B cell (primary cell): ENCODE measurements around the gene GGCX. TPM values are rescaled to one million over a fixed set of nuclear protein-coding genes. Genes with fewer than 3 reads are reported as not detected.

Experiments used
- ATAC-seq: fragments of 200-7000 bp; cut with Tn5 transposase; one replicate; pipeline ENCODE4 v1.10.0; 2021; ENCODE audit warnings: low read depth, mild to moderate bottlenecking, moderate number of reproducible peaks, moderate library complexity
- CTCF ChIA-PET: fragments of 350-600 bp; sonication (Branson Sonifier 250); formaldehyde crosslinking; loops from one replicate; lab custom pipeline; 2021; ENCODE audit warnings: antibody characterized with exemption, inconsistent platforms; lab: Charles Lee
- POLR2A ChIA-PET: fragments of 350-600 bp; sonication (Branson Sonifier 250); formaldehyde crosslinking; loops from one replicate; lab custom pipeline; 2021; ENCODE audit warnings: antibody characterized with exemption; lab: Charles Lee
- DNase-seq: peaks from one replicate; pipeline ENCODE4 v3.0.0; 2013
- H2AFZ ChIP-seq: 2 replicates; pipeline ENCODE4 v1.6.1; 2012; ENCODE audit warnings: mild to moderate bottlenecking, low read depth, low read length; ENCODE audit not compliant: insufficient read depth, poor library complexity, severe bottlenecking
- H3K27ac ChIP-seq, 2 donors: 1 replicate in 1 of 2; 2 replicates in 1 of 2; pipeline ENCODE4 v1.5.1; 2012 to 2013; ENCODE audit warnings: low read length in 2 of 2, mild to moderate bottlenecking in 2 of 2, moderate library complexity in 1 of 2
- H3K27me3 ChIP-seq, 4 experiments: fragments of 200-600 bp in 1 of 4; sonication (generic) in 1 of 4; replicated peaks in 1 of 4; 1 replicate in 2 of 4; 2 replicates in 2 of 4; pipeline versions ENCODE4 v1.6.1 to v1.7.0; 2013 to 2016; ENCODE audit warnings: low read length in 3 of 4, mild to moderate bottlenecking in 2 of 4, mixed read lengths in 1 of 4, moderate library complexity in 1 of 4; ENCODE audit not compliant: insufficient read depth in 4 of 4, control insufficient read depth in 3 of 4; ENCODE audit errors: control extremely low read depth in 1 of 4
- H3K36me3 ChIP-seq, 2 experiments: replicated peaks in 1 of 2; 1 replicate in 1 of 2; 2 replicates in 1 of 2; pipeline versions ENCODE4 v1.6.1 to v1.7.1; 2013; ENCODE audit warnings: low read length in 1 of 2; ENCODE audit not compliant: insufficient read depth in 2 of 2, control insufficient read depth in 1 of 2; ENCODE audit errors: control extremely low read depth in 1 of 2, extremely low read depth in 1 of 2
- H3K4me1 ChIP-seq, 2 donors: fragments of 200-600 bp in 1 of 2; sonication (generic) in 1 of 2; 1 replicate in 1 of 2; 2 replicates in 1 of 2; pipeline versions ENCODE4 v1.5.1 to v1.6.1; 2013 to 2017; ENCODE audit warnings: low read length in 2 of 2; ENCODE audit not compliant: control insufficient read depth in 2 of 2, insufficient read depth in 2 of 2
- H3K4me2 ChIP-seq: replicated peaks from 2 replicates; pipeline ENCODE3; 2012; ENCODE audit warnings: mild to moderate bottlenecking, low read depth, low read length; ENCODE audit not compliant: poor library complexity, severe bottlenecking
- H3K4me3 ChIP-seq, 5 experiments: fragments of 200-600 bp in 1 of 5; sonication (generic) in 1 of 5; 1 replicate in 3 of 5; 2 replicates in 2 of 5; pipeline versions ENCODE4 v1.5.1 to v1.7.0; 2011 to 2016; ENCODE audit warnings: low read length in 4 of 5, mild to moderate bottlenecking in 4 of 5, low read depth in 2 of 5, control low read depth in 1 of 5, moderate library complexity in 1 of 5; ENCODE audit not compliant: insufficient read depth in 1 of 5; ENCODE audit errors: control extremely low read depth in 1 of 5, extremely low read depth in 1 of 5
- H3K79me2 ChIP-seq: fragments of 200-600 bp; sonication (generic); one replicate; pipeline ENCODE4 v1.6.0; 2016; ENCODE audit warnings: low read length; ENCODE audit not compliant: control insufficient read depth, insufficient read depth
- H3K9ac ChIP-seq: fragments of 200-600 bp; sonication (generic); 2 replicates; pipeline ENCODE4 v1.6.1; 2017; ENCODE audit warnings: mild to moderate bottlenecking, low read length, moderate library complexity
- H3K9me3 ChIP-seq, 3 donors: one replicate each; pipeline versions ENCODE4 v1.6.1 to v1.7.1; 2013; ENCODE audit warnings: low read length in 2 of 3; ENCODE audit not compliant: control insufficient read depth in 2 of 3, insufficient read depth in 1 of 3; ENCODE audit errors: control extremely low read depth in 1 of 3
- H4K20me1 ChIP-seq: 2 replicates; pipeline ENCODE4 v1.6.0; 2012; ENCODE audit warnings: mild to moderate bottlenecking, low read length; ENCODE audit not compliant: insufficient read depth, control insufficient read depth, poor library complexity, severe bottlenecking
- H3K27ac Mint-ChIP-seq: one replicate; pipeline ENCODE4 v1.8.0; 2021; ENCODE audit warnings: mixed read lengths
- H3K27me3 Mint-ChIP-seq: one replicate; pipeline ENCODE4 v1.8.0; 2021; ENCODE audit warnings: mixed read lengths
- H3K4me1 Mint-ChIP-seq: one replicate; pipeline ENCODE4 v1.8.0; 2021; ENCODE audit warnings: mixed read lengths
- H3K4me3 Mint-ChIP-seq: one replicate; pipeline ENCODE4 v1.8.0; 2021; ENCODE audit warnings: mixed read lengths
- H3K9me3 Mint-ChIP-seq: one replicate; pipeline ENCODE4 v1.8.0; 2022; ENCODE audit warnings: mixed read lengths; ENCODE audit not compliant: insufficient read depth
- CTCF ChIP-seq: fragments of 200-600 bp; IDR thresholded peaks from one replicate; pipeline ENCODE4 v1.8.0; 2022; ENCODE audit warnings: antibody characterized with exemption, mild to moderate bottlenecking
- EZH2 ChIP-seq: IDR thresholded peaks from 2 replicates; pipeline ENCODE4 v1.6.1; 2012; ENCODE audit warnings: borderline replicate concordance, low read depth, mild to moderate bottlenecking, moderate library complexity, low read length; ENCODE audit not compliant: insufficient read depth, poor library complexity, severe bottlenecking
- WGBS: methylation state at CpG from one replicate; pipeline ENCODE4 v1.1.5; 2013; ENCODE audit warnings: missing lambda C conversion rate; ENCODE audit not compliant: insufficient coverage; 5-methylcytosine and 5-hydroxymethylcytosine counted together
- intact Hi-C: fragments of 100-400 bp; cut with micrococcal nuclease; formaldehyde crosslinking; loops from one replicate; pipeline ENCODE4 v1.10.0; 2022
- polyA minus RNA-seq: library from RNA; depleted of rRNA, polyadenylated mRNA; stranded (reverse); fragments of >200 nt; gene quantifications from 2 replicates; pipeline ENCODE4 v1.2.3, GENCODE V29; 2012
- polyA plus RNA-seq: library from polyadenylated mRNA; depleted of rRNA; stranded (reverse); fragments of >200 nt; gene quantifications from 2 replicates; pipeline ENCODE4 v1.2.3, GENCODE V29; 2012
- total RNA-seq, 2 donors: library from RNA; stranded (reverse); fragments of 120-200 nt in 1 of 2; gene quantifications; 1 replicate in 1 of 2; 2 replicates in 1 of 2; pipeline versions ENCODE4 v1.2.3 to v1.2.4, GENCODE V29; 2013 to 2022

The GGCX gene
- total RNA-seq: 33.0 and 36.8 TPM in 2 replicates
- total RNA-seq (2013): 15.5 TPM
- polyA plus RNA-seq: 23.5 and 28.8 TPM in 2 replicates
- 12.3 and 20.8 TPM in 2 replicates for polyA minus RNA-seq

- peaks cover 30% of the 10 kb centered on the region for H3K4me1 Mint-ChIP-seq
- peaks cover 20 to 28% of the 10 kb centered on the region in 2 donors for H3K4me1 ChIP-seq
- H3K4me3 ChIP-seq: peak within 1 kb of the TSS; percentile 60 to 96 (median 88)
- H3K4me3 Mint-ChIP-seq: peak within 1 kb of the TSS; percentile 99
- H3K27ac Mint-ChIP-seq: peak within 1 kb of the TSS; percentile 99
- ATAC-seq (peak; percentile 91), DNase-seq (peak; percentile 96)
- WGBS: 2% methylated on average over 55 of the region's 64 CpGs
- H3K36me3 ChIP-seq: peaks cover 0 to 21% of the 10 kb centered on the region in 2 experiments
- ChIA-PET CTCF (interaction anchor here (1.0 to 3.5 kb wide), 7 partner anchors 11 to 170 kb away, joined by 3 to 31 read pairs (median 4); no protein-coding TSS in a partner anchor), POLR2A (interaction anchor here (0.6 to 2.7 kb wide), 17 partner anchors 16 to 637 kb away, joined by 3 to 19 read pairs (median 4); partner anchors contain the start of genes MAT2A, SH2D6, TGOLN2 and TMEM150A)
- intact Hi-C loops: loop anchor here (1.0 to 2.0 kb wide), 7 partner anchors 16 to 207 kb away; partner anchors contain the start of genes ELMOD3, MAT2A, RETSAT and RNF181
- peaks cover 4% of the 10 kb centered on the region for H4K20me1 ChIP-seq
- peak within 1 kb of the TSS; percentile 89 for H3K4me2 ChIP-seq
- no peaks in the 10 kb centered on the region for H3K27me3 Mint-ChIP-seq
- no peaks in the 10 kb centered on the region for H3K9me3 Mint-ChIP-seq
- TF ChIP-seq CTCF (no peak), EZH2 (no peak)
- no peaks in the 10 kb centered on the region for H3K9me3 ChIP-seq
- peak within 1 kb of the TSS; percentile 97 for H3K9ac ChIP-seq
- H2AFZ ChIP-seq: peak within 1 kb of the TSS; percentile 97
- H3K79me2 ChIP-seq: peaks cover 49% of the 10 kb centered on the region
- no peaks in the 10 kb centered on the region for H3K27me3 ChIP-seq
- peak within 1 kb of the TSS; percentile 73 to 90 for H3K27ac ChIP-seq
These were observed at the start of gene GGCX for GRCh38 chr2:85561280-85562212. Gene GGCX, minus strand, starts transcription at chr2:85561493. Its CDS starts 65 bp downstream, at chr2:85561428.
